ENCODE data around the gene HIF3A. TPM values are rescaled to one million over a fixed set of nuclear protein-coding genes. Genes with fewer than 3 reads are reported as not detected.

HIF3A gene
- total and polyA plus RNA-seq, 2 of the 8 experiments (the other 6 are each of a cell fraction or from before 2014, with no cell fraction given): 38.6 to 38.8 TPM

GRCh38 chr19:46368116-46368515 is 71.3 kb downstream of the HIF3A start:
- Histone ChIP-seq H3K4me3 (ENCODE audit: extremely low read depth in 1 of 4, insufficient read depth in 2 of 4, low read depth in 3 of 4, low read length in 4 of 4) (no peak overlapping the region), H2AFZ (ENCODE audit: low read length) (no peak overlapping the region), H3K79me1 (ENCODE audit: low read depth, low read length) (peaks cover 16% of the 10 kb centered on the region), H3K9ac (replicated peaks in 1 of 4; ENCODE audit: extremely low read depth in 1 of 4, low read depth in 3 of 4, low read length in 3 of 4) (no peak overlapping the region), H3K4me1 (replicated peaks in 1 of 4; ENCODE audit: control insufficient read depth in 3 of 4, insufficient read depth in 4 of 4, low read length in 3 of 4) (peaks cover 5 to 16% (median 9%) of the 10 kb centered on the region in 4 experiments), H3K23me2 (ENCODE audit: low read depth, low read length) (no peaks in the 10 kb centered on the region), H4K20me1 (replicated peaks in 1 of 2; ENCODE audit: control insufficient read depth in 1 of 2, insufficient read depth in 2 of 2, low read length in 2 of 2) (peaks cover 3 to 18% of the 10 kb centered on the region in 2 experiments), H4K8ac (ENCODE audit: extremely low read depth, insufficient read depth, low read length) (no peak overlapping the region), H2BK12ac (ENCODE audit: low read depth, low read length) (no peak overlapping the region), H3K56ac (replicated peaks; ENCODE audit: insufficient read length, low read depth, low read length) (no peak overlapping the region), H3K18ac (ENCODE audit: extremely low read depth, low read length) (no peak overlapping the region), H2BK15ac (ENCODE audit: low read length) (no peak overlapping the region), H4K91ac (replicated peaks; ENCODE audit: insufficient read length, low read length) (no peak overlapping the region), H3K27ac (ENCODE audit: low read depth, low read length) (no peak overlapping the region), H2BK20ac (ENCODE audit: low read length) (no peak overlapping the region), H3K36me3 (ENCODE audit: control insufficient read depth in 2 of 4, insufficient read depth in 4 of 4, low read length in 3 of 4) (peaks cover 0 to 15% (median 6%) of the 10 kb centered on the region in 4 experiments; a peak in 6 of 8 replicates), H3K4me2 (ENCODE audit: insufficient read depth in 1 of 2, low read depth in 2 of 2, low read length in 2 of 2) (no peak overlapping the region), H4K5ac (ENCODE audit: insufficient read length, low read depth, low read length) (no peak overlapping the region), H2BK5ac (ENCODE audit: low read depth, low read length) (no peak overlapping the region), H3K23ac (ENCODE audit: insufficient read length) (no peak overlapping the region), H3K27me3 (replicated peaks in 1 of 4; ENCODE audit: control insufficient read depth in 3 of 4, extremely low read depth in 1 of 4, insufficient read depth in 3 of 4, low read length in 3 of 4) (no peaks in the 10 kb centered on the region), H3K9me3 (ENCODE audit: insufficient read depth in 2 of 2, low read depth in 1 of 2, low read length in 1 of 2) (no peaks in the 10 kb centered on the region), H3K79me2 (ENCODE audit: control insufficient read depth in 1 of 2, insufficient read depth in 2 of 2, low read length in 2 of 2) (peaks cover 3 to 63% of the 10 kb centered on the region in 2 experiments; a peak in 3 of 4 replicates), H2AK5ac (ENCODE audit: low read depth, low read length) (no peak overlapping the region), H3K4ac (replicated peaks; ENCODE audit: insufficient read length, low read depth, low read length) (no peak overlapping the region), H3K14ac (ENCODE audit: insufficient read length) (no peak overlapping the region), H2BK120ac (replicated peaks; ENCODE audit: low read depth, low read length) (no peak overlapping the region)
- WGBS, 2 experiments (ENCODE audit: extremely low coverage in 1 of 2, insufficient coverage in 1 of 2, insufficient read length in 1 of 2, insufficient replicate concordance in 2 of 2, low coverage in 1 of 2, low lambda C conversion rate in 2 of 2, missing lambda C conversion rate in 1 of 2): 94% methylated on average over 7 of the region's 7 CpGs; no CpG with 5 or more reads in 1 of the 2 experiments
- DNase-seq (ENCODE audit: low read depth in 1 of 2, low spot score in 2 of 2): no peak
- TF ChIP-seq ATF3 (IDR thresholded peaks at IDR 0.05; ENCODE audit: insufficient read depth, low read depth, low read length) (no peak), EP300 (IDR thresholded peaks at IDR 0.05; ENCODE audit: borderline replicate concordance in 1 of 2, low read depth in 2 of 2, low read length in 2 of 2) (no peak), USF2 (IDR thresholded peaks at IDR 0.05; ENCODE audit: low read length) (no peak), SIRT6 (IDR thresholded peaks at IDR 0.05; ENCODE audit: low read length) (no peak), RBBP5 (IDR thresholded peaks at IDR 0.05; ENCODE audit: borderline replicate concordance, low read depth, low read length) (no peak), JUN (IDR thresholded peaks at IDR 0.05; ENCODE audit: low read depth, low read length) (no peak)
- TF ChIP-seq, protein P1, sequence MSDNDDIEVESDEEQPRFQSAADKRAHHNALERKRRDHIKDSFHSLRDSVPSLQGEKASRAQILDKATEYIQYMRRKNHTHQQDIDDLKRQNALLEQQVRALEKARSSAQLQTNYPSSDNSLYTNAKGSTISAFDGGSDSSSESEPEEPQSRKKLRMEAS (IDR thresholded peaks at IDR 0.05): no peak
- FAIRE-seq: no peak
- POLR2A ChIA-PET (ENCODE audit: partially characterized antibody): interaction anchor here (1.0 kb wide), 1 partner anchor 106 kb away, joined by 3 read pairs; no protein-coding TSS in a partner anchor
- CTCF ChIA-PET (ENCODE audit: partially characterized antibody): interaction anchor here (0.8 to 7.5 kb wide), 16 partner anchors 10 to 290 kb away, joined by 3 to 58 read pairs (median 4); partner anchors contain the start of gene PPP5C

Data from H1 (cell line).